DOHH2 (cell line): ENCODE results near the gene SMOC2.

Experiments used
- EZH2phosphoT487 ChIP-seq: fragments of 200-600 bp; sonication (generic); IDR thresholded peaks from 2 replicates; pipeline ENCODE4 v1.6.1; 2017; ENCODE audit warnings: borderline replicate concordance, mild to moderate bottlenecking, antibody characterized with exemption, low read length, moderate library complexity, mixed read lengths
- TF ChIP-seq, protein P1 (sequence below): fragments of 200-600 bp; sonication (generic); IDR thresholded peaks from one replicate; pipeline ENCODE4 v1.5.1; 2014; ENCODE audit warnings: antibody characterized with exemption, mild to moderate bottlenecking, low read depth, low read length; ENCODE audit not compliant: poor library complexity, severe bottlenecking

GRCh38 chr6:168609914-168610490 is 169.0 kb downstream of the SMOC2 start:
- TF ChIP-seq, protein P1, sequence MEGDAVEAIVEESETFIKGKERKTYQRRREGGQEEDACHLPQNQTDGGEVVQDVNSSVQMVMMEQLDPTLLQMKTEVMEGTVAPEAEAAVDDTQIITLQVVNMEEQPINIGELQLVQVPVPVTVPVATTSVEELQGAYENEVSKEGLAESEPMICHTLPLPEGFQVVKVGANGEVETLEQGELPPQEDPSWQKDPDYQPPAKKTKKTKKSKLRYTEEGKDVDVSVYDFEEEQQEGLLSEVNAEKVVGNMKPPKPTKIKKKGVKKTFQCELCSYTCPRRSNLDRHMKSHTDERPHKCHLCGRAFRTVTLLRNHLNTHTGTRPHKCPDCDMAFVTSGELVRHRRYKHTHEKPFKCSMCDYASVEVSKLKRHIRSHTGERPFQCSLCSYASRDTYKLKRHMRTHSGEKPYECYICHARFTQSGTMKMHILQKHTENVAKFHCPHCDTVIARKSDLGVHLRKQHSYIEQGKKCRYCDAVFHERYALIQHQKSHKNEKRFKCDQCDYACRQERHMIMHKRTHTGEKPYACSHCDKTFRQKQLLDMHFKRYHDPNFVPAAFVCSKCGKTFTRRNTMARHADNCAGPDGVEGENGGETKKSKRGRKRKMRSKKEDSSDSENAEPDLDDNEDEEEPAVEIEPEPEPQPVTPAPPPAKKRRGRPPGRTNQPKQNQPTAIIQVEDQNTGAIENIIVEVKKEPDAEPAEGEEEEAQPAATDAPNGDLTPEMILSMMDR, result no peak
- no peak for TF ChIP-seq EZH2phosphoT487
